Measurements from ENCODE around the gene EYA4.

EYA4 gene

GRCh38 chr6:133254552-133255228 lies 13.5 kb downstream of the EYA4 start:
- H3K4me3 Mint-ChIP-seq: no peak overlapping the region
- DNase-seq: no peak
- H3K27me3 Mint-ChIP-seq (ENCODE audit: low read depth, poor library complexity): no peaks in the 10 kb centered on the region
- no peak overlapping the region for H3K27ac Mint-ChIP-seq
- H3K9me3 Mint-ChIP-seq: no peaks in the 10 kb centered on the region
- no peak for TF ChIP-seq CTCF (IDR thresholded peaks at IDR 0.05)
- no peaks in the 10 kb centered on the region for H3K36me3 Mint-ChIP-seq (ENCODE audit: low read depth)
- peaks cover 6% of the 10 kb centered on the region for H3K4me1 Mint-ChIP-seq

- H3K27ac Mint-ChIP-seq: no peak overlapping the region
- no peak for DNase-seq
- H3K27me3 Mint-ChIP-seq (ENCODE audit: low read depth, poor library complexity): peaks cover under 1% of the 10 kb centered on the region
- no peaks in the 10 kb centered on the region for H3K36me3 Mint-ChIP-seq (ENCODE audit: low read depth)
- TF ChIP-seq CTCF (IDR thresholded peaks at IDR 0.05): no peak
- peaks cover 5% of the 10 kb centered on the region for H3K4me1 Mint-ChIP-seq
- no peak overlapping the region for H3K4me3 Mint-ChIP-seq
- H3K9me3 Mint-ChIP-seq: no peaks in the 10 kb centered on the region
Measured at GRCh38 chr6:133257545-133258105, 16.5 kb downstream of the EYA4 start.

- Mint-ChIP-seq H3K27me3 (ENCODE audit: low read depth, poor library complexity) (peaks cover 8% of the 10 kb centered on the region), H3K36me3 (ENCODE audit: low read depth) (no peaks in the 10 kb centered on the region), H3K4me1 (no peaks in the 10 kb centered on the region), H3K4me3 (no peak overlapping the region), H3K9me3 (no peaks in the 10 kb centered on the region), H3K27ac (no peak overlapping the region)
- no peak for DNase-seq
- no peak for TF ChIP-seq CTCF (IDR thresholded peaks at IDR 0.05)
Measured at GRCh38 chr6:133259561-133259960, 18.4 kb downstream of the EYA4 start.

GRCh38 chr6:133262804-133263203 lies 21.6 kb downstream of the EYA4 start:
- Mint-ChIP-seq H3K4me3 (no peak overlapping the region), H3K4me1 (peaks cover 6% of the 10 kb centered on the region)
- no peak for TF ChIP-seq CTCF (IDR thresholded peaks at IDR 0.05)

GRCh38 chr6:133265066-133265465 lies 23.9 kb downstream of the EYA4 start:
- Mint-ChIP-seq H3K9me3 (no peaks in the 10 kb centered on the region), H3K36me3 (ENCODE audit: low read depth) (no peaks in the 10 kb centered on the region), H3K27ac (no peak overlapping the region), H3K4me3 (no peak overlapping the region), H3K27me3 (ENCODE audit: low read depth, poor library complexity) (peaks cover 10% of the 10 kb centered on the region), H3K4me1 (peaks cover 6% of the 10 kb centered on the region)
- TF ChIP-seq CTCF (IDR thresholded peaks at IDR 0.05): no peak
- no peak for DNase-seq

More at GRCh38 chr6:133262804-133263203, 21.6 kb downstream of the EYA4 start:
- no peak overlapping the region for H3K27ac Mint-ChIP-seq
- peaks cover 8% of the 10 kb centered on the region for H3K27me3 Mint-ChIP-seq (ENCODE audit: low read depth, poor library complexity)
- DNase-seq: no peak
- H3K9me3 Mint-ChIP-seq: no peaks in the 10 kb centered on the region
- no peaks in the 10 kb centered on the region for H3K36me3 Mint-ChIP-seq (ENCODE audit: low read depth)

GRCh38 chr6:133266186-133266585 lies 25.0 kb downstream of the EYA4 start:
- Mint-ChIP-seq H3K27me3 (ENCODE audit: low read depth, poor library complexity) (peaks cover 10% of the 10 kb centered on the region), H3K36me3 (ENCODE audit: low read depth) (no peaks in the 10 kb centered on the region), H3K4me1 (peaks cover 6% of the 10 kb centered on the region), H3K4me3 (no peak overlapping the region), H3K9me3 (peaks cover 3% of the 10 kb centered on the region), H3K27ac (no peak overlapping the region)
- peak; percentile 7 for DNase-seq
- TF ChIP-seq CTCF (IDR thresholded peaks at IDR 0.05): no peak

All from nephron progenitor cell (in vitro differentiated cells).